NCI-H510A (cell line): ENCODE results near the gene ZFP69.
"Not testable (repeated sequence)": the region's sequence is repeated elsewhere in the genome, so short reads cannot be mapped to it uniquely, and the experiment has no call there.

Experiments
- DNase-seq: peaks from one replicate; lab custom pipeline; 2025; lab: John Stamatoyannopoulos, UW

Gene ZFP69

DNA sequence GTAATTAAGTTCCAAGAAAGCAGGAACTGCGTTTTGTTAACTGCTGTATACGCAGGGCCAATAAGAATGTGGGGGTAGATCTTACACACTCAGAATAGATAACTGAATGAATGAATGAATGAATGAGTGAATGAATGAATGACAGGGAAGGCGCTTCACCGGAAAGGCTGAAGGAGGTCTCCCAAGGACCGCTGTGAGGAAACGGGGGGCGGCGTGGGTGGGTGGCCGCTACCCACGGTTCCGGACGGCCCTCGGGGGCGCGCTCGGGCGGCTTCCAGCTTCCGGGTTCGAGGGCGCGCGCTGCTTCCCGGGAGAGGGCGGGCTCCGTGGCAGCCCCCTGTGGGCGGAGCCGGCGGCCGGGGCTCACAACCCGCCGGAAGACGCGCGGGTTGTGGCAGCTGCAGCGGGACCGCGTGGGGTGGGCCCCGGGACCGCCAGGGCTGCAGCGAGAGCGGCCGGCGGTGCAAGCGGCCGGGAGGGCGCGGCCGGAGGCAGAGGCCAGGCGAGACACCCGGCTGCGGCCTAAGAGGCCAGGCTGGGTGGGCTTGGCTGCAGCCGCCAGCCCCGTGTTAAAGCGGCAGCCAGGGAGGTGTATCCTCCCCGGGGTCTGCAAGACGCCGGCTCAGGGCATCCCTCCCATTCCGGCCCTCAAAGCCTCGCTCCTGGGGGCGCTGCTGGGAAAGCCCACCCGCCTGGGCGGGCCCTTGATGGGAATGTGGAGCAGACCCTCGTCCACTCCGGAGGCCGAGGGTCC is at the start of gene ZFP69:
ZFP69 (plus strand) TSS at position 367 of the 754 bp plus-strand sequence. CDS start 2,072 bp downstream, outside the sequence.
- DNase-seq = peak; percentile 93

GRCh38 chr1:40431385-40431784 is 45.7 kb upstream of the ZFP69 start:
- no peak for DNase-seq

GRCh38 chr1:40432644-40433390 is 44.3 kb upstream of the ZFP69 start:
- DNase-seq = no peak

DNA sequence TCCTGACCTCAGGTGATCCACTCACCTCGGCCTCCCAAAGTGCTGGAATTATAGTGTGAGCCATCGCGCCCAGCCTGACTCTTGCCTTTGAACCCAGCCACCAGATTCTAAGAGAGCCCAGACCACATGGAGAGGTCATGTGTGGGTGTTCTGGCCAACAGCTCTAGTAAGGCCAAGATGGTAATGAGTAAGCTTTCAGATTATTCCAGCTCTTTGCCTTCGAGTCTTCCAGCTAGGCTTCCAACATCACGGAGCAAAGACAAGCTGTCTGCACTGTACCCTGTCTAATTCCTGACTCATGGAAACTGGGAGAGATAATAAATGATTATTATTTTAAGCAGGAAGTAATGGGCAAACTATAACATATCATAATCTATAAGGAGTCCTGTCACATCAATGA is 41.6 kb upstream of the ZFP69 start:
- DNase-seq = no peak

- DNase-seq = no peak
These were observed 41.2 kb upstream of the ZFP69 start for GRCh38 chr1:40435876-40436275.

DNA sequence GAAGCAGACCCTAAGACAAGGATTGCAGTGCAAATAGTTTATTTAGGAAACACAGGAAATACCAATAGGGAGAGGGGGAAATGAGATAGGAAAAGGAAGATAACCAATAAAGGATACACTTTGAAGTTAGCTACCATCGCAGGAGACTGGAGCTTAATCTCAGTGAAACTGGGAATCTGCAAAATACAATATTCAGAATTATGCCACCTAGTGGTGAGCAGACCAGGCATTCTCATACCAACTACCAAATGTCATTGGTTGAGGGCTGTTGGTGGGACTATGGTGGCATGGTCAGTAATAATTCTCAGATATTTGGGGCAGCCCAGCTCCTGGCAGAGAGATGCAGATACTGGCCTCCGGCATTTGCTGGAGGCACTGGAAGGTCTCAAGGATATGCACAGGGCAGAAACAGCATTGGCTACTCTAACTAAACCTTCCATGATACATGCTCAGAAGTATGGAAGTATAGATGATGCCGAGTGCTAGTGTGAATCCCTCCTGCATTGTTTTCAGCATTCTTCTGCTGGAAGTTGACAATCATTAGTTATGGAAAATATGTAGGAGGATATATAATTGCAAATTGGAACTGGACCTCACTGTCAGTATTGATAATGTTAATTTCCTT is 38.6 kb upstream of the ZFP69 start:
- no peak for DNase-seq

- DNase-seq = peak; percentile 78
These were observed 37.8 kb upstream of the ZFP69 start for GRCh38 chr1:40439247-40439646.

- DNase-seq = peak; percentile 96
These were observed 27.2 kb upstream of the ZFP69 start, which contains the start of gene ZFP69B for GRCh38 chr1:40449684-40450494. TSS of gene ZFP69B (plus strand) at chr1:40450476. CDS start at chr1:40450962, 486 bp downstream.

GRCh38 chr1:40450495-40451237 is 26.4 kb upstream of the ZFP69 start:
- DNase-seq = peak; percentile 32

- DNase-seq = no peak
These were observed 25.9 kb upstream of the ZFP69 start for GRCh38 chr1:40451238-40451585.

DNA sequence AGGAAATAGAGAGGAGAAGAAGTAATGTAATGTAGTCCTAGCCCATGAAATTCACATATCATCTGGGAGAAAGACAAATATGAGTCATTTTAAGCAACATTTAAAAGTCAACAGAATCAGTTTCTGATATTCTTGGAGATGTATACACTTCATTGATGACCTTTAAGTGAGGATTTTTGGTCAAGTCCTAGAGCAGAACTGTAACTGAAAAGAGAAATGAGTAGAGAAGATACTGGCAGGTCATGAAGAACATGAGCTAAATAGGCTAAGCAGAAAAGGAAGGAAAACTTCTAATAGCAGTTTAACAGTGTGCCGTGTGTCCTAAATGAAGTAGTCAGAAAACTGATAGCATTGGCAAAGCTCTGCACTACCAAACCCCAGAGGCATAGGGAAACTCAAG is 22.2 kb upstream of the ZFP69 start:
- no peak for DNase-seq

- DNase-seq = no peak
These were observed 14.0 kb upstream of the ZFP69 start for GRCh38 chr1:40462956-40463590.

- DNase-seq = no peak
These were observed 7.8 kb upstream of the ZFP69 start for GRCh38 chr1:40469327-40469726.

DNA sequence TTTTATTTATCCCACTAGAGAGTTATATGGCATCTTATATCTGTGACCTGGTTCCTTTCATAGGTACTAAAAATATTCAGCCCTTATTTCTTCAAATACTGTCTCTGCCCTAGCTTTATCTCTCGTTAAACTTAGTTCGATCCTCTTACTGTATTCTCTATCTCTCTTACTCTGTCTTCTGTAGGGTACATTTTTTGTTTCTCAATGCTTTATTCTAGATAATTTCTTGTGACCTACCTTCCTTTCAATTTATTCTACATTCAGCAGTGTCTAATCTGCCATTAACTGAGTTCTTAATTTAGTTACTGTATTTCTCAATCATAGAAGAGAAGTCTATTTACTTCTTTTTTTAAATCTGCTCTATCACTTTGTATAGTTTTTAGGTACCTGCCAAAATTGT is 1.8 kb upstream of the ZFP69 start:
- DNase-seq = no peak

GRCh38 chr1:40477678-40478053 is 576 bp downstream of the ZFP69 start:
- DNase-seq = peak; percentile 30

DNA sequence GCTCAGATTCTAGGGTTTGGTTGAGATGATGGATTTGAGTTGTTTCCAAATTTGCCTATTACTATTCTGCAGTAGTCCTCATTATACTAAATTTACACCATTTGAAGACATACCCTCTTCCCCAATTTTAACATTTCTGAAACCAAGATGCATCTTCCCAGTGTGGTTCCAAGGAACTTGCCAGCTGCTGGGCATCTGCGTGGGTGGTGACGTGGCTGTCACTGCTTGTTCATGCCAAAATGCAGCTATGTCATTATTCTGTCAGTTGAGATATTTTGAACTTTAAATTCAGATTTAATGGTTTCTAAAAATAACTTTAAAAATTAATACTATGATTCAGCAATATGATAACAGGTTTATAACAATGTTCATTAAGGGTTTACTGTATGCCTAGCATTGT is 1.2 kb downstream of the ZFP69 start:
- no peak for DNase-seq

DNA sequence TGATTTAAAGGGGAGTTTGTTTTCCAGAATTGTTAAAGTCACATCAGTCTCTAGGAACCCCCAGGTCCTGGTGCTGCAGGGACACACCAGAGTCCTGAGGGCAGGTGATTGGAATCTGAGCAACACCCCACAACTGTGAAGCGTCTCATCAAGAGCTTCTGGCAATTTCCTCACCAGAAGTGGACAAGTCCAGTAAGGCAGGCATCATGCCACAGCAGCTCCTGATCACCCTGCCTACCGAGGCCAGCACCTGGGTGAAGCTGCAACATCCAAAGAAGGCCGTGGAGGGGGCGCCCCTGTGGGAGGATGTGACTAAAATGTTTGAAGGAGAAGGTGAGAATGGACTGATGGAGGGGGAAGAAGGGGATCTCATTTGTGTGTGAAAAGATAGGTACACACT is 2.1 kb downstream of the ZFP69 start:
- no peak for DNase-seq

- DNase-seq = no peak
These were observed 18.3 kb downstream of the ZFP69 start for GRCh38 chr1:40495315-40495903.

DNA sequence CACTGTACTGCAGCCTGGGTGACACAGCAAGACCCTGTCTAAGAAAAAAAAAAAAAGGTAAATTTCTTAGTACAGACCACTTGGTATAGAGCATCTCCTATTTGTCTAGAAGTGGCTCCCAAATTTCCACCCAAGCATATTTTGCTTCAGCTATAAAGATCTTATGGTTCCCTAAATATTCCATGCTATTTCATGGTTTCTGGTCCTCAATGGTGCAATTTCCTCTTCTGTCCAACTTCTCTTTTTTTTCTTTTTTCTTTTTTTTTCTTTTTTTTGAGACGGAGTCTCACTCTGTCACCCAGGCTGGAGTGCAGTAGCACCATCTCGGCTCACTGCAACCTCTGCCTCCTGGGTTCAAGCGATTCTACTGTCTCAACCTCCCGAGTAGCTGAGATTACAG is 25.6 kb downstream of the ZFP69 start:
- not testable (repeated sequence) for DNase-seq

GRCh38 chr1:40507973-40508372 is 30.9 kb downstream of the ZFP69 start:
- DNase-seq = no peak
